A549 (cell line): ENCODE data around the gene HARS1.

Experiments
- BCL3 ChIP-seq: fragments of >200 bp; sonication (Bioruptor Twin); formaldehyde crosslinking; IDR thresholded peaks from 3 replicates; pipeline ENCODE4 v1.6.1; 2016
- CEBPB ChIP-seq, 2 experiments: fragments of >200 bp in 1 of 2; sonication (Bioruptor Twin) in 1 of 2; formaldehyde crosslinking in 1 of 2; IDR thresholded peaks; 2 replicates each; pipeline ENCODE4 v1.6.1; 2012 to 2016
- CHD2 ChIP-seq: fragments of 150-350 bp; IDR thresholded peaks from 2 replicates; pipeline ENCODE4 v1.6.1; 2014; ENCODE audit warnings: low read length; ENCODE audit not compliant: partially characterized antibody
- CTCF ChIP-seq: fragments of >200 bp; sonication (Bioruptor Twin); formaldehyde crosslinking; IDR thresholded peaks from 3 replicates; pipeline ENCODE4 v1.5.1; 2016
- ELK1 ChIP-seq: fragments of 150-350 bp; IDR thresholded peaks from 2 replicates; pipeline ENCODE4 v1.6.1; 2014; ENCODE audit warnings: low read depth, mild to moderate bottlenecking, low read length
- EP300 ChIP-seq, 2 experiments: fragments of >200 bp; sonication (Bioruptor Twin); formaldehyde crosslinking; IDR thresholded peaks; 2 replicates in 1 of 2; 3 replicates in 1 of 2; pipeline ENCODE4 v1.6.1; 2016 to 2017
- JUNB ChIP-seq: fragments of >200 bp; sonication (Bioruptor Twin); formaldehyde crosslinking; IDR thresholded peaks from 2 replicates; pipeline ENCODE4 v1.6.1; 2016
- MAX ChIP-seq: IDR thresholded peaks from 2 replicates; pipeline ENCODE4 v1.6.1; 2012
- NR3C1 ChIP-seq: fragments of >200 bp; sonication (Bioruptor Twin); formaldehyde crosslinking; IDR thresholded peaks from 3 replicates; pipeline ENCODE4 v1.6.1; 2017
- POLR2A ChIP-seq: IDR thresholded peaks from 2 replicates; pipeline ENCODE4 v1.6.1; 2012; ENCODE audit warnings: mild to moderate bottlenecking, low read length
- REST ChIP-seq: fragments of 200-600 bp; sonication (generic); IDR thresholded peaks from 2 replicates; pipeline ENCODE4 v1.6.1; 2016; ENCODE audit warnings: antibody characterized with exemption, mild to moderate bottlenecking, moderate library complexity
- SMC3 ChIP-seq: fragments of >200 bp; sonication (Bioruptor Twin); formaldehyde crosslinking; IDR thresholded peaks from 3 replicates; pipeline ENCODE4 v1.6.1; 2018; ENCODE audit warnings: inconsistent platforms

- TF ChIP-seq JUNB (no peak), POLR2A (no peak), NR3C1 (no peak), REST (no peak), CTCF (no peak), MAX (no peak), SMC3 (no peak), EP300 (IDR thresholded peaks at IDR 0.05) (no peak), CEBPB (IDR thresholded peaks at IDR 0.05) (no peak), BCL3 (no peak), CHD2 (no peak), ELK1 (no peak)
Measured at GRCh38 chr5:140718266-140718592, 27.1 kb upstream of the HARS1 start.
